OCI-M1 (cell line): ENCODE measurements around the gene MAP6.

ENCODE experiments used
- DNase-seq: peaks from one replicate; lab custom pipeline; 2025; lab: John Stamatoyannopoulos, UW

MAP6 gene

DNA sequence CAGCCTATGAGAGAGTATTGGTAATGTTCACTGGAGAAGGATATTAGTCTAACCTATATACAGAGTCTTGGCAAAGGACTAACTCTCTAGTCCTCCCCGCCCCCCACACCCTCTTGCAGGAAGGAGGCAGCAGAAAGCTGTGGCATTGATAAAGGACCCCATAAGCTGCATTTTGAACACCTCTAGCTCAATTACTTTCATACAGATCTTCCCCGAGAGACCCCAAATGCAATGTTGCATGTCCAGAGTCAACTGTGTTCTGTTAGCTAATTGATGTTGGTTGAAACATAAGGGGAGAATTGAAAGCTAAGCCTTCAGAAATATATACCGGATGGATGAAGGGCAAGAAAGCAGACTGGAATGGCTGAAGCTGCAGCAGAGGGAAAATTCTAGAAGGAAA is 2.8 kb downstream of the MAP6 start:
- no peak for DNase-seq

DNA sequence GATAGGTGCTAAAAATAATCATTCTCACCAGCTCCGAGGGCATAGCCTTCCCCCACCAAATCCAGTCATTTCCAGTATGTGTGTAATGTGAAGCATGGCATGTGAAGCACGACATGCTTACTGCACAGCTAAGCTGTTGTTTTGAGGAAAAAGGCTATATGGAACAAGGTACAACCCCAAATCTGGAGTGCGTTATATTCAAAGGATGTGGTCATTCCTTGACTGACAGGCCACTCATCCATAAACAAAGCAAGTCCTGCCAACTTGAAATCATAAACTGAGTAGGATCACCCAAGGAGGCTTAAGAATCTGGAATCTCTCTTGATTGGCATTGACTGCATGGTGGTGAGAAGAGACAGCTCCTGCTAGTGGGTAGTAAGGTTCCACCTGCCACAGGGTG is 3.7 kb downstream of the MAP6 start:
- no peak for DNase-seq

DNA sequence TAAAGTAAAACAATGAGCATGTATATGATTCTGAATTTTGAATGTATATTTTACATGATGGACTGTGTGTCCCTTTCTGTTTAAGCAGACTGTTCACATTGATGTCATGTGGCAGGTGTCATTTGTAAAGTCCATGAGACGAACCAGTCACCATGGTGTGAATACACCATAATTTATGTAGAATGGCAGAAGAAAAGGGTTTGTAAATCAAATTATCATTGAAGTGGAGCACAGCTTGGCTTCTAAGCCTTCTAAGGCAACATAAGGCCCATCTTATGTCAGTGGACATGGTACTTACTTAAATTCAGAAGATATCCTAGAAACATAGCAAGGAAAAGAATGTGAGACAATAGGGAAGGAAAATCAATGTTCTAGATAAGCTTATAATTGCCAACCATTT is 4.4 kb downstream of the MAP6 start:
- no peak for DNase-seq

DNA sequence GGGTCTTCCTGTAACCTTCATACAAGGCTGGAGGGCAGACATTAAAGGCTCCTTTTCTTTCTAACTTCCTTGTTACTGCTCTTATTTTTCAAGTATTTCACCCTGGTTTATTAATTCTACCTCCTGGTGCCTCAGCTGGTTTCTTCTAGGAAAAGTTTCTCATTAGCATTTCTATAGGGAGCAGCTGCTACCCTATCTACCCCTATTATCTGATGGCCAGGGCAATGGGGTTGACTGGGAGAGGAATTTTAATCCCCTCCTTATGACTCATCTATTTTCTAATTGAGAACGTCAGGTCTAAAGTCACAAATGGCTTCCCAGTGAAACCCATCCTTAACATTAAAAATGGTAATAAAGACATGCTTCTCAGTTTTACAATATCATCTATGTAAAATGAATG is 5.0 kb downstream of the MAP6 start:
- peak; percentile 64 for DNase-seq

DNA sequence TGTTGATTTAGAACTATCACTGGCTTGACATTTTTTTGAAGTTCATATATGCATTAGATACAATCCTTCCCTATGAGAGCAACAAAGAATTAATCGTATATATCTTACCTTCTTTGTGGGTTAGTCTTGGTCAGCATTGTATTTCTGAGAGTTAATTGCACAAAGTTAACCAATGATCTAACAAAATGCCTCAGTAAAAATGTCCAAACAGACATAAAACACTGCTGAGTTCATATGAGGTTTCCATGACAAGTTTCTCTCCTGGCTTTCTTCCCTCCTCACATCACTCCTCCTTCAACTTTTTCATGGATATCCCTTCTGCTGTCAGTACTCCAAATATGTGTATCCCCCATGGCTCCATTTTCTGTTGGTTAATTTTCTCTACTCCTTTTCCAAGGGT is 9.0 kb downstream of the MAP6 start:
- no peak for DNase-seq

DNA sequence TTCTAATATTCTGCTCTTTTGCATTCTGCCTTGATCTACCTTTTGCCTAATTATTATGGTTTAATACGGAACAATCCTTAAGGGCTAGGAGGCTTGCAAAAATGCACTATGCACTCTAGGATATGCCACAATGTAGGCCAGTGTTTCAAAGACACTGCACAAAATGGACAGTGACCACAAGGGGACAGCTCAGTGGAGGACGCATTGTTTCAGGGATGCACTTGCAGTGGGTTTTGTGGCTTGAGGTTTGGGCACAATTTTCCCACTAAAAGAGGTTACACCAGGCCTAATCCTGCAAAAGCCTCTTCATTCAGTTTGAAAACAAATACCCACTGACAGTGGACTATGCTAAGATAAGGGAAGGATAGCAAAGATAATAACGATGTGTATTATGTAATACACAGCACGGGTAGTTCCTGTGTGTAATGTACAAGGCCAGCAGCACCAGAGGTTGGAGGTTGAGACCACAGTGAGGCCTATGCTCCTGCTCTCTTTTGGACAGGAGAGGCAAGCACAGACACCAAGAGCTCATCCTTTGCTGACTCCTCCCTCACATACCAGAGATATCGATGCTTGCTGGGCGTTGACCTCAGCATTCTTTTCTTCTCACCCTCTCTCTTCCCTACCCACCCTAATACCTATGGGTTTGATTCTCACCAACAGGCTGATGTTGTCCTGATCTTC is 12.7 kb downstream of the MAP6 start:
- DNase-seq, result peak; percentile 92

DNA sequence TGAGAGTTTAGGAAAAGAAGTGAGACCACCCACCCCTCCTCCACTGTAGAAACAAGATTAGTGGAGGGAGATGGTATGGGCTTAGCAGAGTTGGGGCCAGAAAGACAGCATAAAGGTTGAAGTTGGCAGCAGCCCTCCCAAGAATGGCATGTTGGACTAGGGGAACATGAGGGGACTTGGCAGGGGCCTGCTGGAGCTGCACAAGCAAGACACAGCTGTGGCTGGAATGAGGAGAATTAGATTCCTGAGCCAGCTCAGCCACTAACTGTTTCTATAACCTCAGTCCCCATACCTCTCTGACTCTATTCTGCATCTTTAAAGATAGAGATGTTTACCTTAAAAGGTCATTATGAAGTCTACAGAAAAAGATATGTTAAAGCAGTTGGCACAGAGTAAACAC is 13.2 kb downstream of the MAP6 start:
- DNase-seq, result no peak

DNA sequence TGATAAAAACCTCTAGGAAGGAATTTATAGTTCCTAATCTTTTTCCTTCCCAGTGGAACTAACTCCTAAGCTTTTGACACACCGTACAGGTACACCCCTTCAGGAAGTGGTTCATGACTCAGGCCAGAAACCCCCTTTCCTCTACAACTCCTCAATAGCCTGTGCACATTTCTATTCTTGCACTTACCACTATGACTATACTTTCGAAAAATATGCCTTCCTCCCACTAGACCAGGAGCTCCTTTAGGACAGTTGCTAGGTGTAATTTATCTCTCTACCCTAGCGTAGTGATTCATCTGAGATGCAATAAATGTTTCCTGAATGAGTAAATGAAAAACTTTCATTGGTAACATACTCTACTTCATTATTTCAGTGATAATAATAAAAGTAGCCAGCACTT is 14.5 kb downstream of the MAP6 start:
- no peak for DNase-seq

DNA sequence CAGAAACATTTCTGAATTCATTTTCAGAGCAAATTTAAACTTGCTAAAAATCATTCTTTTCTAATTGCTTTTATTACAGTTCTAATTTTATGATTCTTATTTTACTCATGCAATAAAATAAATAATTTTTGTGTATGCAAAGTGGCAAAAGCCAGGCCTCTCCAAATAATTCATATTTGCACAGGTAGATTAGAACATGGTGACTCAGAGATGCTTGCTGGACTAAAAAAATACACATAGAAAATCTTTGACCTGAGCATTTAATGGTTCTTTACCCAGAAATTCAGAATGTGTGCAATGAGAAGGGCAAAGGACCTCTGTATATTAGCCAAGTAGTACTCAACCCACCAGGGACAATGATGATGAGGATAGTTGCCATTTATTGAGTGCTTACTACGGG is 15.3 kb downstream of the MAP6 start:
- no peak for DNase-seq

DNA sequence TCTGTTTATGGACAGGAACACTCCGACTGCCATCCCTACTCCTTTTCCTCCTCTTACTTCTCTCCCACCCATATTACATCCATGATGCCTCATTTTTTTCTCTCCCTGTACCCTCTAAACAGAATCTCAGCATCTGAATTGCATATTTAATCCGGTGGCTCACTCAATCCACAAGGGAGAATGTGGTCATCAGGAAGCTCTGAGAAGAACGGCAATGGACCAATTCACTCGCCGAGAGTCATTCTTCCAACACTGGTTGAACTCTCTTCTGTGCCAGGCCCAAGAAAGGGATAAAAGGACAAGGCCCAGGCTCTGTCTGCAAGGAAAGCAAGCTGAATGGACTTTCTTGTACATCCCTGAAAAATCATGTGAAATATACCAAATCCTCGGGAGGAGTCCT is 15.9 kb downstream of the MAP6 start:
- DNase-seq, result no peak

DNA sequence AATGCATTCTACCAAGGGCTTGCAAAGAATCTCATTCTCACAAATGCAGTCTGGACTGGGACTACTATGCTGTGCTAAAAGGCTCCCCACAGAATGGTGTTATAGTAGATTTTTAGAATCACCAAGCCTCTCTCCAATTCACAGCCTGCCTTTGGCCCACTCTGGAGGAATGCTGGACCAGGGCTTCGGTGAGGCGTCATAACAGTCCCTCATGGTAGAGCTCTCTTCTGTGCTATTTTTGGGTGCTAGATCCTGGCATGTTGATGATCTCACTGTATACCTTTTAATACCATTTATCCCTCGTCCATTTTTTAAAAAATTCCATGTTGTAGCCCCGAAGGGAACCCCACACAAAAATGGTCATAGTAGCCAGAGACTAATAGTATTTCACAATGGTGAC is 17.6 kb downstream of the MAP6 start:
- DNase-seq, result no peak

DNA sequence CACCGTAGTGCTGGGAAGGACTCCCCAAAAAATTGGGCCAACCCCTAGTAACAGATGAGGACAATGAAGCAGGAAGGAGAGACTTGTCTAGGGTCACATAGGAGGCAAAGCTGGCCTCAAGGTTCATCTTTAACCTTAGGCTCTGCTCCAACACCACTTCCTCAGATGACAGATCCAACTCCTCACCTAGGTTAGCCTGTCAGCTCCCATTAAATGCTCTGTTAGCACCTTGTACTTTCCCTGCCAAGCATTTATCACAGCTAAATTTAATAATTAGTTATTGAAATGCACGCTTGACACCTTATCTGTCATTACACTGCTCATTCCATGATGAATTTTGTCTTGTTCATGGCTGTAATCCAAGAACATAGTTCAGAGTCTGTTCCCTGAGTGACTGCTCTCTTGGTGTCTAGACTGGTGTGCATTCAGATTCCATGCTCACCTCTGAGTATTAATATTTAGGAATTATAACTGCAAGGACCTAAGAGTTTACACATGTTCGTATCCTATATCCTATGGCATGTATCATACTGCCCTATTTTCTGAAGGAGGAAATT is 18.6 kb downstream of the MAP6 start:
- DNase-seq, result no peak

DNA sequence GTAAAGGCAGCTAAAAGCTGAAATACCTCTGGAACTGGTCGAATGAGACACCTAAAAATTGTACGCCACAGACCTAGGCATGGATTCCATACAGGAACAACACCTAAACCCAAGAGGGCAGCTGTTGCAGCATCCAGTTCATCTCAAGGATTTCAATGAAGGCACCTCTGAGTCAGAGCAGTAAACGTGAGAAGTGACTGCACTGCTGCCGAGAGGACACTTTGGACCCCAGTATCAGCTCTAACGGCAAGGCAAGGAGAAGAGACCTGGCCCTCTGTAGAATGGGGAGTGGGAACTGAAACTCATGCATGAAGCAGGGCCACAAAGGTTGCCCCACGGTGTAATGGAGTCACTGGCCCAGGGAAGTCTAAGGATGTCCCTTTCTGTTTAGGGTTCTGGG is 23.9 kb downstream of the MAP6 start:
- DNase-seq, result no peak

DNA sequence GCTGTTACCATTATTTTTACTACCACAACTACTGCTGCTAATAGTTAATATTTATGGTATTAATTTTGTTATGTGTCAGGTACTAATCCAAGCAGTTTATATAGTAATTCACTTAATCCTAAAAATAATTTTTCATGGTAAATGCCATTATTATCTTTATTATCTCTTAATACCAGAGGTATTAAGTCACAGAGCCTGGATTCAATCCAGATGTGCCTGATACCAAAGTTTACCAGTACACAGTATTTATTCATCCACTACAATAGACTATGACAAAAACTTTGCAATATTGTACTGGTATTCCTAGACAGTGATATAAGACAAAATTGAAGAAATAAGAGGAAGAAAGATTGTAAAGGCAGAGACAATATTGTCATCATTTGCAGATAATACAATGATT is 24.5 kb downstream of the MAP6 start:
- DNase-seq, result no peak

DNA sequence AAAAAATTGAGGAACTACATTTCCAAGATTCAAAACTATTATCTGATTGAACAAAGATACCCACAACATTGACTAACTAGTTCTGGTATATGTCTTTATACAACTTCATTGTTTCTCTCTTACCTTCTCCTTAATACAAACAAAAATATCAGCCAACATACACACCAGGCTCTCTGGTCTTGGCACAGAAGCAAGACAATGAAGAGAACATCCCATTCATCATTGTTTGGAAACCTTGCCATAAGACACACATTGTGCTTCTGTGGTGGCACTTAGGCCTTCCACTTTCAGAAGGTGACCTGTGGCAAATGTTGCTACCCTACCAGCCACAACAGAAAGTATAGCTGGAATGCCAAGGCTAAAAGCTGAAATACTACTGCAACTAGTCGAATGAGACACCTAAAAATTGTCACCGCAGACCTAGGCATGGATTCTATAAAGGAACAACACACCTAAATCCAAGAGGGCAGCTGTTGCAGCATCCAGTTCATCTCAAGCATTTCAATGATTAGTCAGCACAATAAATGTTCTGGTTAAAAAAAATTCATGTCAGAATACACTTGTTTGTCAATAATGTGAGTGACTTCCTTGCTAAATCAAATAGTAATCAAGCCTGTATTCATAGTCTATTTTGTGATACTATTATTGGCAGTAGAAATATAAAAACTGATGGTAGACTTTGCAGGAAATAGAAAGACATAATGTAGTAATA is 26.3 kb downstream of the MAP6 start:
- peak; percentile 57 for DNase-seq

DNA sequence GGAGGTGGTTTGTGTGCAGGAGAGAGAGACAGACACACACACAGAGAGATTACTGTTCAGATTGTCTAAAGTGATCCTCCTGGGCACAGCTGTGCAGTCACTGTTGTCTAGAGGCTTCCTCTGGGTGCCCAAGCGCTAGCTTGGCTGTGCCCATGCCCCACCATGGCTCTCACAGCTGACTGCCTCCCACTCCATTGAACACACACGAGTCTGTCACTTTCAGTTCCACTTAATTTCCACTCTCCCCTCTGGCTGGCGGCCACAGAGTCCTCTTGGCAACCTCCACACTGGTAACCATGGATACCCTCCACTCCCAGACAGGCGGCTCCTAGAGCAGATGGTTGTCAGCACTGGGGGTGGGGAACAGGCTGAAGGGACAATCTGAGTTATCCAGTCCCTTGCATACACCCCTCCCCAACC is 29.1 kb downstream of the MAP6 start:
- peak; percentile 85 for DNase-seq

DNA sequence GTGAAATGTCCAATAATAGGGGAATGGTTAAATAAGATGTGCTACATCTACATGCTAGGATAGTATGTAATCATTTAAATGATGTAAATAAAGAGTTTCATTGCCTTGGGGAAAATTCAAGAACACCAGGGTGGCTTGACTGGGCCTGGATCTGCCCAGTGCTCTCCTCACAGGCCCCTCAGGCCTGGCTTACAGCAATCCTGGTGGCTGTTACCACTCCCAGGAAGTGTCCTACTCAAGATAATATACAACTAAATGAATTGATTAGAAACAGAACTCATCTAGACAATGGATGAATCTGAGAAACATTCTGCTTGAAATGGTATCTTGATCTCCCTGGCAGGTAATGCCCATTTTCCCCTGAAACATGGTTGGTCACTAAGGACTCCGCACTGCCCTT is 30.8 kb downstream of the MAP6 start:
- no peak for DNase-seq

DNA sequence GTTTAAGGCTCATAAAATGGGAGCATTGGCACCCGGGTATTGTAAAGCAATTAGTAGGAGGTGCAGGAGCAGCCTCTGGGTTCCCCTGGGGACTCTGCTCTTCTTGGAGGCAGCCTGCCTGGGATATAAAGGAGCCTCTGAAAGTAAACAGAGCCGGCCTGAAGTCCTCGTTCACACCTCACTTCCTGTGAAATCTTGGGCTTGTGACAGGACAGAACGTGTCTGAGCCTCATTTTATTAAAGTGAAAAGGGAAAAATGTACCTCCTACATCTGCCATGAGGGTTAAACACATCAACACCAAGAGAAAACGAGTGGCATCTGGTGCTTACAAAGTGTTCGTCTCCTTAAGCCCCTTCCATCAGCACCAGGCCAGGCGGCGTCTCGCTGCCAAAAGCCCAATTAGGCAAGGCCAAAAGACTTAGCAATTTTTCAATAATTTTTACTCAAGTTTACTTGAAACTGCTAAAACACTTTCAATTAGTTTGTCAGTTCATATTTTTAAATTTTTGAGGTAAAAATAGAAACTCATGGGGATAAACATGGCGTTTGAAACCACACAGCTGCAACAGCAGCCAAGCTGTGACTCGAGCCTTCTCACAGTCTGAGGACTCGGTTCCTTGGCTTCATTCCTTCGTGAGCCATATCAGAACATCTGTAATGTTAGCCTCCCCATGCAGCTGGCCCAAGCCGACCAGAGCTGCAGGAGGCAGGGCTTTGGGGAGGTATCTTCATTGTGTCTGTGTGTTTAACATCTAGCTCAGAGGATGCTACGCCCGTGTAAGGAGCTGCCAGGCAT is 33.6 kb downstream of the MAP6 start:
- peak; percentile 69 for DNase-seq

DNA sequence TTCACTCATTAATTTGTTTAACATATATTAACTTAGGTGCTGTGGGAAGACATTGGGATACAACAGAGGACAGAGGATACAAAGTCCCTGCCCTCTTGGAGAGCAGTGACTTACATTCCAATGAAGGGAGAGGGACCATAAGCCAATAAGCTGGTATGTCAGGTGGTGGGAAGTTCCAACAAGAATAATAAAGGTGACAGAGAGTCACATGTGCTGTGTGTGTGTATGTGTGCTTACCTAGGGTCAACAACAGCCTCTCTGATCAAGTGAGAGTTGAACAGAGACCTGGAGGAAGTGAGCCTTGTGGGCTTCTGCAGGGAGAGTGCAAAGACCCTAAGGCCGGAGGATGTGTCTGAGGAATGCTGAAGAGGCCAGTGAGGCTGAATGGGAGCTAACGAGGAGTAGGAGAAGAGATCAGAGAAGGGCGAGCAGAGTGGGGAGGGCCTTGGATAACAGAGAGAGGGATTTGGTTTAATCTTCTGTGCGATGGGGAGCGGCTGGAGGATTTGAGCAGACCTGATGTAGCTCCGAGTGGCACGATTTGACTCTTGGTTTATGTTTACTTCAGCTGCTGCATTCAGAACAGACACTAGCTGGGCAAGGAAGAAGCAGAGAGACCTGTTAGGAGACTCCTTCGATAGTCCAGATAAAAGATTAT is 35.3 kb downstream of the MAP6 start:
- no peak for DNase-seq

DNA sequence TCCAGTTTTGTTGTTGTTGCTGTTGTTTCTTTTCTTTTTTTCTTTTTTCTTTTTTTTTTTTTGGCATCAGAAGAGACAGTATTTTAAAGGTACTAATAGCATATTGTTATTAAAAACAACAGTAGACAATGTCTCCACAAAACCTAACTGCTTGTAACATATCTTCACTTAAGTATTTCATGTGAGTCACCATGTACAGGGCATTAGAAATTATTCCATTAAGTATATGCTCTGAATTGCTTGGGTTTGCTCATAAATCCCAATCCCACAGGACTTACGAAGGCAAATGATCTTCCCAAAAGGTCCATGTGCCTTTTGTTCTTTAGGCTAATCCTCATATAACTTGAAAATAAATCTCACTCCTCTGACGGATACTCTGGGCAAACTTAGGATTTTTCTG is 35.9 kb downstream of the MAP6 start:
- DNase-seq, result no peak

DNA sequence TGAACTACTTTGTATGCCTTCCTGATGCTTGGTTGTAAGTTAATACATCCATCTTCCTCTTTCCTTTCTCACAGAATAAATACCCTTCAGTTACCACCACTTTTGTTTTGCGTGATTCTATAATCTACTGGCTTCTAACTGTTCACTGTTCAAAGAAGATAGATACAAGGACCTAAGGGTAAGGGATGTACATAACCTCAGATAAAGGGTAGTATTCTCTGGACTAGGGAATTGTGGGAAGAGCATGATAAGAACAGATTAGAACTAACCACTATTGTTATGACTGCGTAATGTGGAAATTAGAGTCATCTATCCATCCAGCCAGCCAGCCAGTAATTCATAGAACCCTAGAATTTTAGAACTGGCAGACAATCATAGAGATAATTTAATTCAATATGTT is 36.4 kb downstream of the MAP6 start:
- peak; percentile 98 for DNase-seq

DNA sequence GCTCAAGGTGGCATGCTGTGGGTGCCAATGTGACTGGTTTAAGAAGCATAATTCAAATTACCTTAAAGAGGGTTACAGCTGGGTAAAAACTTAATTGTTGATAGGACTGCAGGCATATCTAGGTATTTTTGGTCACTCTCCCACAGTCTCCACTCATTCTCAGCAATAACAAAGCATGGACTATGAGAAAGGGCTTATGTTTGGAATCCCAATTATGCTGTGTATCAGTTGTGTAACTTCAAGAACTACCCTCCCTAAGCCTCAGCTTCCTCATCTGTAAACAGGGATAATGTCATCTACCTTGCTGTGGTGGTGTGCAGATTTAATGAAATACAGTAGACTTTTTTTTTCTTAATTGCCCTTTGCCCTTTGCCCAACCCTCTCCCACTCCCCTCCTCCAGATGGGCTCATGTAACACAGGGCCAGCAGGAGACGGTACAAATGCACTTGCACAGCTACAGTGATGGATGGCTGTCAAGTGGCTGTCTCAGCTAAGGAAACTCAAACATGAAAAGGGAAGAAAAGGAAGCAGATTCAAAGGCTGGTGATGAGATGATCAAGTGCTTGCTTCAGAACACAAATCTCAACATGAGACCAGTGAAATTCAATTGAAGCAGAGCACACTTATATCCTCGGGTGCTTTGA is 37.6 kb downstream of the MAP6 start:
- DNase-seq, result peak; percentile 70
